ENCODE results near the gene BTBD9. TPM values are rescaled to one million over a fixed set of nuclear protein-coding genes. Genes with fewer than 3 reads are reported as not detected.

The BTBD9 gene
- total RNA-seq, 1 experiment from 2014 or later = 8.9 TPM

DNA sequence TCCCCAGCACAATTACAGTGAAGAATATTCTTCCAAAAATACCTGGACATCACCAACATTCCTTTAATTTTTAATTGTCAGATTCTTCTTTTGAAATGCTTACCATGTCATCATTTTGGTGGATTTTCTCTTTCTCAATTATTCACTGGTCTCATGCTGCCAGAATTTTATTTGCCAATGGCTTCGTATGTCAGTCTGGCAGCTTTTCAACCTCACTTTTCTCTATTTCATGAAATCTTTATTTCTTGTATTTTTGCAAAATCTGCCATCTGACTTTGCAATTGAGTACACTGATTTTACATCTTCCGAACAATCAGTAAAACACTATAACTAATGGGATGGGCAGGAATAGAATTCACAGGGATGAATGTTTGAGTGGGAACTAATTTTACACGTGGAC lies 84.1 kb downstream of the BTBD9 start:
- Histone ChIP-seq H3K4ac (ENCODE audit: low read depth, low read length) (no peak overlapping the region), H3K4me2 (ENCODE audit: insufficient read depth, insufficient read length, low read length) (no peak overlapping the region), H3K56ac (ENCODE audit: insufficient read length, low read depth, low read length) (no peak overlapping the region), H3K79me2 (ENCODE audit: insufficient read depth, low read length) (no peaks in the 10 kb centered on the region), H2BK15ac (ENCODE audit: low read depth, low read length) (no peak overlapping the region), H3K23me2 (ENCODE audit: insufficient read length, low read depth, low read length, poor library complexity, severe bottlenecking) (no peaks in the 10 kb centered on the region), H3K14ac (ENCODE audit: insufficient read depth, low read length) (no peak overlapping the region), H3K27me3 (ENCODE audit: insufficient read depth, low read length) (no peaks in the 10 kb centered on the region), H2BK20ac (ENCODE audit: low read depth, low read length, poor library complexity, severe bottlenecking) (no peak overlapping the region), H3K4me1 (ENCODE audit: insufficient read depth, low read length) (no peaks in the 10 kb centered on the region), H3K79me1 (ENCODE audit: insufficient read depth, low read depth, low read length, poor library complexity, severe bottlenecking) (no peaks in the 10 kb centered on the region), H2AFZ (ENCODE audit: low read length) (no peak overlapping the region), H3T11ph (ENCODE audit: low read length) (no peak overlapping the region), H2BK5ac (ENCODE audit: insufficient read length, low read length) (no peak overlapping the region), H2AK5ac (ENCODE audit: insufficient read length, low read length) (no peak overlapping the region), H2BK12ac (ENCODE audit: insufficient read length, low read depth, low read length) (no peak overlapping the region), H3K23ac (ENCODE audit: insufficient read length, low read depth, low read length) (no peak overlapping the region), H4K20me1 (ENCODE audit: control insufficient read depth, insufficient read depth, insufficient read length) (no peaks in the 10 kb centered on the region), H4K91ac (ENCODE audit: insufficient read length, low read depth, low read length) (no peak overlapping the region), H3K9me3 (ENCODE audit: control insufficient read depth, low read depth, low read length) (no peaks in the 10 kb centered on the region), H3K9ac (ENCODE audit: extremely low read depth, insufficient read length, low read length) (no peak overlapping the region), H2BK120ac (ENCODE audit: low read depth, low read length, poor library complexity, severe bottlenecking) (no peak overlapping the region), H3K27ac (ENCODE audit: insufficient read length, low read depth, low read length) (no peak overlapping the region), H3K18ac (ENCODE audit: insufficient read length, low read depth, low read length) (no peak overlapping the region), H4K5ac (ENCODE audit: insufficient read length, low read depth, low read length) (no peak overlapping the region), H4K8ac (replicated peaks; ENCODE audit: insufficient read length, low read depth, low read length) (no peak overlapping the region)
- Mint-ChIP-seq H3K9me3 (no peaks in the 10 kb centered on the region), H3K36me3 (ENCODE audit: insufficient read depth in 1 of 3, low read depth in 3 of 3) (no peaks in the 10 kb centered on the region), H3K4me1 (no peaks in the 10 kb centered on the region), H3K27ac (no peak overlapping the region), H3K27me3 (ENCODE audit: low read depth) (no peaks in the 10 kb centered on the region), H3K4me3 (no peak overlapping the region)
- DNase-seq = no peak
- TF ChIP-seq, protein P1, sequence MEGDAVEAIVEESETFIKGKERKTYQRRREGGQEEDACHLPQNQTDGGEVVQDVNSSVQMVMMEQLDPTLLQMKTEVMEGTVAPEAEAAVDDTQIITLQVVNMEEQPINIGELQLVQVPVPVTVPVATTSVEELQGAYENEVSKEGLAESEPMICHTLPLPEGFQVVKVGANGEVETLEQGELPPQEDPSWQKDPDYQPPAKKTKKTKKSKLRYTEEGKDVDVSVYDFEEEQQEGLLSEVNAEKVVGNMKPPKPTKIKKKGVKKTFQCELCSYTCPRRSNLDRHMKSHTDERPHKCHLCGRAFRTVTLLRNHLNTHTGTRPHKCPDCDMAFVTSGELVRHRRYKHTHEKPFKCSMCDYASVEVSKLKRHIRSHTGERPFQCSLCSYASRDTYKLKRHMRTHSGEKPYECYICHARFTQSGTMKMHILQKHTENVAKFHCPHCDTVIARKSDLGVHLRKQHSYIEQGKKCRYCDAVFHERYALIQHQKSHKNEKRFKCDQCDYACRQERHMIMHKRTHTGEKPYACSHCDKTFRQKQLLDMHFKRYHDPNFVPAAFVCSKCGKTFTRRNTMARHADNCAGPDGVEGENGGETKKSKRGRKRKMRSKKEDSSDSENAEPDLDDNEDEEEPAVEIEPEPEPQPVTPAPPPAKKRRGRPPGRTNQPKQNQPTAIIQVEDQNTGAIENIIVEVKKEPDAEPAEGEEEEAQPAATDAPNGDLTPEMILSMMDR (conservative IDR thresholded peaks at IDR 0.05) = no peak
- WGBS (ENCODE audit: extremely low coverage, insufficient read length, low lambda C conversion rate) = no CpG with 5 or more reads among the region's 3 CpGs

Measured in H9 (cell line).